Measurements from ENCODE around the gene CST9.
"Not testable (repeated sequence)": the region's sequence is repeated elsewhere in the genome, so short reads cannot be mapped to it uniquely, and the experiment has no call there.

The CST9 gene

GRCh38 chr20:23636908-23637281 is 31.2 kb upstream of the CST9 start:
- no peak for DNase-seq

DNA sequence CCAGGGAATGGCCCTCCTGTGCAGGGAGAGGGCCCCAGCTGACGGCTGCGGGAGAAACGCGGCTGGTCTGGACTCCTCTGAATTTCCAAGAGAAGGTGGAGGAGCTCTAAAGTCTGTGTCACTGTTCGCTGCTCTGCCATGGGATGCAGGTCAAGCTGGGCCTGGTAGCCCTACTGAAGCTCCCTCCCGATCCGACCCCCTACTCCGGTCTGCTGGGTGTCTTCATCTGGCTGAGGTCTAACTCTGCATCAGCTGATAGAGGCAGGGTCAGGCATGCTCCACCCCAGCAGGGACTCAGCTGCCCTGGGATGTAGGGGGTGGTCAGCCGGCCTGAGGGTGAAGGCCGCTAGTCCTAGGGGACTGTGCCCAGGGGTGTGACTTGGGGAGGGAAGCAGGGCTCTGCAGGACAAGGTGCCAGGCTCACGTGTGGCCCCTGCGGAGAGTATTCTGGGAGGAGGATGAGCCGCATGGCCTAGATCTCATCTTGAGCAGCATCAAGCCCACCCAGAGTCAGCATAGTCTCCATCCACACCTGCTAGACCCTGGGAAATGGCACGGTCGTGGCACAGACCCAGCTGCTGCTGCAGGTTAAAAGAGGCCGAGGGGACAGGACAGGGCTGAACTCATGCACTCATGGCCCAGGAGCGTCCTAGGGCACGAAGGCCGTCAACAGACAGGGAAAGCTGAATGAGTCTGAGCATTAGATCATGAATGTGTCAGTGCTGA is 30.6 kb upstream of the CST9 start:
- no peak for DNase-seq

DNA sequence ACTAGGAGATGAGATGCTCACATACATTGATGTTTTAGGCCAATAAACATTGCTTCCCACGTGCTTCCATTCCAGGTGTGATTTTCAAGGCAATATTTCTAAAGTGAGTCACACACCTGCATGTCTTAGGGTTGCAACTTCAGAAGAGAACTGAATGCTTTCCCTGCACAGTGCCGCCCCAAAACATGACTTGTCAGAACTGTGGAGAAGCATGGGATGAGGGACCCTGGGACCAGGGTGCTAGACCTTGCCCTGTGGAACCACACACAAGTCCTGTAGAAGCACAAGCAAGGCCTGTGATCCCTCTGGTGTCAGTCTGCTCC is 30.0 kb upstream of the CST9 start:
- not testable (repeated sequence) for DNase-seq

- DNase-seq: no peak
Measured at GRCh38 chr20:23634985-23635767, 29.5 kb upstream of the CST9 start.

GRCh38 chr20:23634044-23634801 is 28.5 kb upstream of the CST9 start:
- DNase-seq: no peak

GRCh38 chr20:23632711-23633573 is 27.2 kb upstream of the CST9 start:
- DNase-seq: no peak

DNA sequence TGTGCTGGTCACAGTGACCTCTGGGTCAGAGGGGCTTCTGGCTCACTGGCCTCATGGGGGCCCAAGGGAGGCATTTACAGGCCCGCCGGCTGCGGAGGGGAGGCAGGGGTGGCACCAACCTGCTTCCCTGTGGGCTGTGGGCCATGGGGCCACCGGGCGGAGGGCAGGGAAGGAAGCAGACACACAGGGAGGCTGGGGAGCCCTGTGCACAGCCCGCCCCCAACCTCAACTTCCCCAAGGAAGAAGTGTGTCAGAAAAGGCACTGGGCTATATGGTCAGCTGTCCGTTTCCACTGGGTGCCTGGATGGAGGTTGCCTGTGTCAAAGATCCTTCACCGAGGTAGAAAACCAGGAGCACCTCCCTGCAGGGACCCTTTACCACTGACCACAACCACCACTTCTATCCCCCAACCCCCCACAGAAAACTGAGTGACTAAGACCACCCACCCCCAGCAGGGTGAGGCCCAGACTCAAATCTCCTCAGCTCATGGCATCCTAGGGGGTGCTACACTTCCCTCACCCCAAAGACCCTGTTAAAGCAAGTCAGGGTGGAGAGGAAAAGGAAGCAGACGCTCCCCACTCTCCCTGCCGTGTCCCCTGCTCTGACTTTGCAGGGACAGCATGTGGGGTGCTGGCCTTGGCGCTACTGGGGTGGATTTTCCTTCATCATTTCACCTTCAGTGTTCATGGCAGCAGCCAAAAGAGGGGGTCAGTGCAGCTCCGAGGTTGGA is 26.4 kb upstream of the CST9 start:
- DNase-seq: no peak

GRCh38 chr20:23631226-23631822 is 25.6 kb upstream of the CST9 start:
- no peak for DNase-seq

DNA sequence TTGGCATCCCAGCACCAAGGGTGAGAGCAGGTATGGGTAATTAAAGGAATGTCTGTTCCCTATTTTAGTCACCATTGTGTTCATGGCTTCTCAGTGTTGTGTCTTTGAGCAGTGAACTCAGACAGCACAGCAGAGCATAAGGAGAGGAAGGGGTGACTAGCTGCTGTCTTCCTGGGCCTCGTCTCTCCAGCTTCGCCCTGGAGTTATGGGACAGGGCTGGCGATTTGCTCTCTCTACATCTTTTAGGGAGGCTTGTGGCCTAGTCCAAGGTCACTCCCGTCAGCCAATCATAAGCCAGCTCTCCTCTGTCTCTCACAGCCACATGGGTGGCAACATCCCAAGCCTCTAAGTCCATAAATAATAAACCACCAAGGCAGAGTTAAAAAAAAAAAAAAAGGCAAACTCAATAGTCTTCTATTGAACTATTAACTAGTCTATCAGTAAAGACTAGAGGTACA is 24.7 kb upstream of the CST9 start:
- no peak for DNase-seq

DNA sequence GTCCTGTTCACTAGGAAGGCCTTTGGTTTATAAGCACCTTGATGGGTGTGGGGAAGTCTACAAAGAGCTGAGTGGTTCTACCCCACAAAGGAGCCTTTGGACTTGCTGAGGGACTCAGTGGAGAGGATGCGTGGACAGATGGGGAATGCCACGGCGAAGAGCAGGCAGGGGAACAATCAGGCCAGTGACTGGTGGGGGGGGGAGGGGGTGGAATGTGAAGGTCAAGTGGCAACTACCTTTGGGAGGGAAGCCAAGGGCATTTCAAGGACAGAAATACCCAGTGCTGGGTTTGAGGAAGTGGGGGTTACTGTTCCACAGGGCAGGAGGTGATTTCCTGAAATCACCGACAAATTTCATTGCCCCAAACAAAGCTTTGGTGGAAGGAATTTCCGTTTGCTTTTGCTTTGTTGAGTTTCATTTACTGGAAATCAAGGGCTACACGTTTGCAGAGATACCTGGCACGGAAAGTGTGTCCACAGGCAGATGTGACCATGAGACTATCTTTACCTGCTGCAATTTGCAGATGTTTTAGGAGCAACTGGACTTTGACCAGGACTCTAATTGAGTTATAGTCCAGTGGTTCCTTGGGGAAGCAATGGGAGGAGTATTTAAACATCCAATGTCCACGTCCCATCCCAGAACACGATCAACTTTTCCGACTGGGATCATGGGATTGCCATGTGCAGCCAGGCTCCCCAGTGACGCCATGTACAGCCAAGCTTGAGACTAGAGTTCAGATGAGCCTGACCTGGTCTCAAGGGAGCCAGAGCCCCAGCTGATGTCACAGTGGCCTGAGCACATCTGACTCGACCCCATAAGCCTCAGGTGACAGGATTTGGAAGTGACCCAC is 24.1 kb upstream of the CST9 start:
- DNase-seq: no peak

- DNase-seq: no peak
Measured at GRCh38 chr20:23629017-23629541, 23.4 kb upstream of the CST9 start.

DNA sequence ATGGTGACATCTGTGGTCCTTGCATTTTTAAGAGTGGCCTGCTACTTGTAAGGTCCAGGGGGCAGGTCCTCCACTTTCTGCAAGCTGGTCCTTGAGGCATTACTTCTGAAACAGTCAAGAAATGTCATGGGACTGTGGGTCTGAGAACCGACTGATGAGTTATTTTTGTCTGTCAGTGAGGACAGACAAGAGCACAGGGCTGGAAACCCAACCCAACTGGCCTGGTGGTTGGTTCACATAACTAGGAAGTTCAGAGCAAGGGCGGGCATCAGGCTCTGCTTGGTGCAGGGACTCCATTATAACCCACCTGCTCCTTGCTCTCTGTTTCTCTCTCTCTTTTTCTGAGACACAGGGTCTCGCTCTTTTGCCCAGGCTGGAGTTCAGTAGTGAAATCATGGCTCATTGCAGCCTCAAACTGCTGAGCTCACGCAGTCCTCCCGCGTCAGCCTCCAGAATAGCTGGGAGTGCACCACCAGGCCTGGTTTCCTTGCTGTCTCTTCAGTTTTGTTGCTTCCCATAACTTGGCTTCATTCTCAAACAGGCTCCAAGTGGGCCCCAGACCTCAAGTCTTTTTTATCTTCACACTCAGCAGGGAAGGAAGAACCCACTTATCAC is 22.8 kb upstream of the CST9 start:
- no peak for DNase-seq

DNA sequence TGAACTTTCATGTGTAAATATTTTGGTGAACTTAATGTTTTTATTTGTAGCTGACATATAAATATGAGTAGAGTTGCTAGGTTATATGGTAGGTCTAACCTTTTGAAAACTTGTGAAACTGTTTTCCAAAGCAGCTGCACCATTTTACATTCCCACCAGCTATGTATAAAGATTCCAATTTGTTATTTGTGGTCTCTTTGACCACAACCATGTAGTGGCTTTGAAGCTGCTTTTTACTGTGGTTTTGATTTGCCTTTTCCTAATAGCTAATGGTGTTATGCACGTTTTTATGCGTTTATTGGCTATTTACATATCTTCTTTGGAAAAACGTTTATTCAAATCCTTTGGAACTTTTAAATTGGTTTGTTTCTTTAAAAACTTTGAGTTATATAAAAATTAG is 21.8 kb upstream of the CST9 start:
- DNase-seq: no peak

GRCh38 chr20:23626040-23626620 is 20.4 kb upstream of the CST9 start:
- no peak for DNase-seq

DNA sequence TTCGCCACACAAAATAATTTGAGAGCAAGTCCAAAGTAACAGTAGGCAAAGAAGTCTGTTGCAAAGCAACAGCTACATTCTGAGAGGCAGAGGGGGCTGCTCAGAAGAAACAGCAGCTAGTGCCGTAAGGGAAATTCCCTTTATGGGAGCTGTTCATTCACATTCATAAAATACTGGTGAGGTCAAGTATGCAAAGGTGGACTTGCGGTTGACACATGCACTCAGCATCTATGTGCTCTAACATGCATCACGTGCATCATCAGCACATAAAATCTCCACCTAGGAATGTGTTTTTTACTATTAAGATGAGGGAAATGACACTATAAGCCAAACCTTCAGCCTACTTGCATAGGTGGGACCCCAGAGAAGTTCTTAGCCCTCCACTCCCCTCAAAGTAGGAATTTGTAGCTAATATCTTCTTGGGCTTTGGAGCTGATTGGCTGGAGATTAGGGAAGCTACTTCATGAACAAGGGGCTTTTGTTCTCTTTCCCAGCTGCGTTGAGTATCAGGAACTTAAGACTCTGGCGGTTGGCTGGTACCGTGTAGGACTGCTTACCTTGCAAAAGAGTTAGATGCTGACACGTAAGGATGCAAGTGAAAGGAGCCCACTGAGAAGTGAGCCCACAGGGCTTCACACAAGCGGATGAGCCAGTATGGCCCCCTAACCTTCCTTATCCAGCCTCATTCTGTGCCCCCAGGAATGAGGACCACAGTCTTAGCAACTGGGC is 19.7 kb upstream of the CST9 start:
- DNase-seq: no peak

DNA sequence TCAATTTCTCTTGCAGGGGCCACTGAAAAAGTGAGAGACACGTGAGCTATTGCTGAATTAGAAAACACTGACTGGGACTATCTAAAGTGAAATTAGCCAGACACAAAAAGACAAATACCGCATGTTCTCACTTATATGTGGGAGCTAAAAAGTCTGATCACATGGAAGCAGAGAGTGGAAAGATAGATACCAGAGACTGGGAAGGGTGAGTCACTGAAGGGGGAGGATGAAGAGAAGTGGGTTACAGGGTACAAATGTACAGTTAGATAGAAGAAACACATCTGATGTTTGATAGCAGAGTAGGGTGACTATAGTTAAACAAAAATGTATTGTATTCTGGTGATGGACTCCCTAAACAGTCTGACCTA is 18.6 kb upstream of the CST9 start:
- no peak for DNase-seq

GRCh38 chr20:23623666-23624323 is 18.1 kb upstream of the CST9 start:
- DNase-seq: no peak

- no peak for DNase-seq
Measured at GRCh38 chr20:23622839-23623343, 17.2 kb upstream of the CST9 start.

All from activated CD4-positive, alpha-beta T cell treated with anti-CD3 and anti-CD28 coated beads, Interleukin-2, amount 50 U/mL, for 1 hour (primary cell).